DMS 273 (cell line): ENCODE results near the gene NEK8.

Source experiments
- DNase-seq: peaks from one replicate; lab custom pipeline; 2025; ENCODE audit not compliant: unreplicated experiment; lab: John Stamatoyannopoulos, UW

Gene NEK8

DNA sequence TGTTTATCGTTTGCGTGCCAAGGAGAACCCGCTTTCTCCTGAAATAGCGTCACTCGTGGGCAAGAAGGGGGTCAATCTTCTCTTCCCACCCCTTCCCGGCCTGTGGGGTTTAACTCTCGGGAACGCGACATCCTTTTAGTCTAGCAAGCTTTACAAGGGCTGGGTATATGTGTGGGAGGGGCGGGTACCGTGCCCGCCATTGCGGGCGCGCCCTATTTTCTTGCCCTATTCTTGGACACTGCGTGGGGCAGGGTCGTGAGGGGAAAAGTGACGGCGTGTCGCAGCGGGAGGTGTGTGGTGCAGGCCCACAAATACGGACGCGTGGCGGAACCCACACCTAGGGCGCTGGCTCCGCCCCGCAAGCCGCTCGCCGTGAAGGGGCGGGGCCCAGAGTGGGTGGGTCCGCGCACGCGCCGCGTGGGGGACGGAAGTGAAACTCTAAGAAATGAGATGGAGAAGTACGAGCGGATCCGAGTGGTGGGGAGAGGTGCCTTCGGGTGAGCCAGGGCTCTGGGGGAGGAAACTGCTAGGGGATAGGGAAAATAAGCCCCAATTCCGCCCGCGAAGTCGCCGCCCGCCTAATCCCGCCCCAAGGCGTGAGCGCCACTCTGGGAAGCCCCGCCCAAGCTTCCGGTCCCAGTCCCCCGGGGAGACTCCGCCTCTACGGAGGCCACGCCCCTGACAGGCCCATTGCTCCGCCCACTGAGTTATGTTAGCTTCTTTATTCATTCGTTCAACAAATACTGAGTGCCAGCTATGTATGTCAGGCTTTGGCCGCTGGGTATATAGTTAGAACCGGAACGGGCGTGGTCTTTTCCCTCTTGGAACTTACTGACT is at the start of gene NEK8:
Gene NEK8, plus strand, starts transcription at position 425 of the 837 bp plus-strand sequence. Its CDS starts 26 bp downstream, at position 451.
- DNase-seq = peak; percentile 98

GRCh38 chr17:28682655-28683054 is 45.9 kb upstream of the NEK8 start:
- no peak for DNase-seq

- peak; percentile 86 for DNase-seq
These were observed 43.6 kb upstream of the NEK8 start for GRCh38 chr17:28684963-28685362.

GRCh38 chr17:28685366-28685765 is 43.2 kb upstream of the NEK8 start:
- DNase-seq = no peak

DNA sequence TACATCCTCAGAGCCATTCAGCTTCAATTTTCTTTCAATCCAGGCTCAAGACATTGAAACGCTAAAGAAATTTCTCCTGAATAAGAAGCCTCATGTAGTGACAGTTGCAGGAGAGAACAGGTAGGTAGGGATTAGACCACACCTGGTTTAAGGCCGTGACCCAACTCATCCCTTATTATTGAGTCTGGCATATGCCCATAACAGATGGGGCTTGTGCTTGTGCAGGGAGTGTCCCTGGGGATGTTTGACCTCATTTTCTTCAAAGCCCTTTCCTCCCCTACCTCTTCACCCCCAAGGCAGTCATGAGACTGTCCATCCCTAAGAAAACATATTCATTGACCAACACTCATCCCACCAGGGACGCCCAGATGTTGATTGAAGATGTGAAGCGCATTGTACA is 42.3 kb upstream of the NEK8 start:
- DNase-seq = peak; percentile 60

DNA sequence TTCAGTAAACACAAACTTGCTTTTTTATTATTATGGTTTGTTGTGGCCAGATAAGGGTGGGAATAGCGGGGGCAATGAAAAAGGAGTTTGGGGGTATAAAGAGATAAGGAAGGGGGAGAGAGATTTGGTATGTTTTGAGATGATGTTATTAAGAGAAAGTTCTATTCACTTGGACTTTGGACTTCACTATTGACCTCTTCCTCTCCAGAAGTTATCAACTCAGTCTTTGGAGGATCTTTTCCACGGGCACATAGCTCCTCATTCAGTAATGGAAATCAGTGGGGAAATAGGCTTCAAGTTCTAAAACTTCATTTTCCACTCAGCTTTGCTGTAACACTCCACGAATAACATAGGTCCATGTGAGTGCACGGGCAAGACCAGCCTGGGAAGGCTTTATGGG is 40.1 kb upstream of the NEK8 start:
- DNase-seq = no peak

DNA sequence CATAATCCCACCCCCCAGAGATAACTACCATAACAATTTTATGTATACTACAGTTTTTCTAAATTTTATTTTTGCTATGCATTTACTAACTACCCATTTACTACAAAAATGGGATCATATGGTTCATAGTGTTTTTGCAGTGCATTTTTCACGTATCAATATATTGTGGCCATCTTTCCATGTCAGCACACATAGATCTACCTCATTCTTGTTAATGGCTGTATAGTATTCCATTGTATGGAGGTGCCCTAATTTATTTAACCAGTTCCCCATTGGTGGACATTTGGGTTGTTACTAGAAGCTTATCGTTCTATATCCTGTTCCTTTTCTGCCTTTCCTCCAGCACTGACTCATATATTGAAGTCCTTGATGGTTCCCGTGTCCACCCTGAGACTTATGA is 39.6 kb upstream of the NEK8 start:
- DNase-seq = no peak

DNA sequence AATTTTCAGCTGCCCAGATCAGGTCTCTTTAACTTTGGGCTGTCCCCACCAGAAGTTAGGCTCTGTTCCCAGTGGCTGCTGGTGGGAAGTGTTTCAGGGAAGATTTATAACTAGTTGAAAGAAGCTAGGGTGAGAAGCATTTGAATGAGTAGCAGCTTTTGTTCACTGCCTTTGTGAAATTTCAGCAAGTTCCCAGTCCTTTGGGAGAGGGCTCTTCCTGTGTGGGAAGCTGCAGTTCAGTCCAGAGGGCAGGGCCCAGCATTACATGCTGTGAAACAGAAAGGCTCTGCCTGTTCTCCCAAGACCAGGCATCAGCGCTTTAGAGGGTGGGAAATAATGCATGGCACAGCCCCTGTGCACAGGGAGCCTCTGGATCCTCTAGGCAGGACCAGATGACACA is 34.7 kb upstream of the NEK8 start:
- DNase-seq = no peak

DNA sequence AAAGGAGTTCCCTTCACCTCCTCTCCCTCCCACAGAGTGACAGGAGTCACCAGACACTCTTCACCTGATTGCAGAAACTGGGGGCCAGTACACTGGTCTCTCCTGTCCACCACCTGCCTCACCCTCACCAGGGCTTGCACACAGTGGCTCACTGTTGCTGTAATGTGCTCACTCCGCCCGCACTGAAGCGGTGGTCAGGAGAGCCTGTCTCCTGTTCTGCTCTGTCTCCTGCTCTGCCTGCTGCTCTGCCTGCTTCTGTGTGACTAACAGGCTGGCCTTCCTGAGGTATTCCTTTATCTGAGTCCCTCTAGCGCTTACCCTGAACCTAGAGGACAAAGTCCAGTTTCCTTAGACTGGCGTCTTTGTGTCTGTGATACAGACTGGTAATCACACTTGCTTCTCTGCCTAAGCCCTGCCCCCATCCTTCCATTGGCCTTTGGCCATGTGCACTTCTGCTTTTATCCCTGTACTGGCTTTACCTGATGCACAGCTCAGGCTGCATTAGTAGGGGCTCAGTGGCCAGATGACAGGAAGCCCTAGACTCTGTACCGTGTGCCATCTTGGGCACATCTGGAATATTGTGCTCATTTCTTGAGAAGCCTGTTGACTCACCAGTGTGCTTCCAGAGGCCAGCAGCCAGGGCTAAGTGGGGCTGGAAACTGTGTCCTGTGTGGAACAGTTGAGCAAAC is 30.2 kb upstream of the NEK8 start:
- DNase-seq = no peak

DNA sequence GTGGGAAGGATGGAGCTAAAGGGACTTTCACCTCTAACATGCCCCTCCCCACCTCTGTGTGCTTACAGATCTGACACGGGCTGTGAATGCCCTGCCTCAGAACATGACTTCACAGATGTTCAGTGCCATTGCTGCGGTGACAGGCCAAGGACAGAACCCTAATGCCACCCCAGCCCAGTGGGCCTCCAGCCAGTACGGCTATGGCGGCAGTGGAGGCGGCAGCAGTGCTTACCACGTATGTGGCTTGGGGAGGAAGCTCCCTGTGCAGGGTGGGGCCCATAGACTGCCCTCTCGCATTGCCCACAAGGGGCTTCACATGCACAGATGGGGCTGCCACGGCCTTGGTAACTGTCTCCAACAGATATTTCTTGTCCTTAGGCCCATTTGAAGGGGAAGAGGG is 28.3 kb upstream of the NEK8 start:
- no peak for DNase-seq

- DNase-seq = no peak
These were observed 27.6 kb upstream of the NEK8 start for GRCh38 chr17:28700830-28701492.

- peak; percentile 62 for DNase-seq
These were observed 26.4 kb upstream of the NEK8 start for GRCh38 chr17:28702026-28702751.

- no peak for DNase-seq
These were observed 25.8 kb upstream of the NEK8 start for GRCh38 chr17:28702752-28703150.

- no peak for DNase-seq
These were observed 24.9 kb upstream of the NEK8 start for GRCh38 chr17:28703552-28704218.

GRCh38 chr17:28704219-28704858 is 24.2 kb upstream of the NEK8 start:
- no peak for DNase-seq

GRCh38 chr17:28705074-28705659 is 23.4 kb upstream of the NEK8 start:
- DNase-seq = no peak

DNA sequence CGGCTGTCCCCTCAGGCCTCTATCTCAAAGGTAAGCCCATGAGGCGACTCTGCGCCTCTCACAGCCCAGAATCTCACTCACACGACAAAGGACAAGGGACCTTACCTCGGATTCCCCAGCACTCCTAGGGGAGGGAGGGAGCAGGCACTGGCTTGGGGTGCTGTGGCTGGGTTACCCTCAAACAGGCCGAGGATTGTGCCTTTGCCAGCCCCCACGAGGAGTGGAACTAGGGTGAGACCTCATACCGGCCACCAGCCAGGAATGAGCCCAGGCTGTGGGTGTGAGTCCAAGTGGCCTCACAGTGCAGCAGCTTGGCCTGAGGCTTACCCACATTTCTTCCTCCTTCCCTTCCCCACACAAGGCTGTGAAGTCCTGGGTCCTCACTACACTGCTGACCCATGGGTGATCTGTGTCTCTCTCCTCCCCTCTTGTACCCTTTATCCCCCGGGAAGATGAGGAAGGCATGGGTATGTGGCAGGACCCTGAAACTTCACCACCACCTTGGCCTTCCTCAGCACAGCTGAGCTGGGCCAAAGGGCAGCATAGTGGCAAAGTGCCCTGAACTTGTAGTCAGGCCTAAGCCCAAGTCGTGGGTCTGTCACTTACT is 22.8 kb upstream of the NEK8 start:
- no peak for DNase-seq

- no peak for DNase-seq
These were observed 21.9 kb upstream of the NEK8 start for GRCh38 chr17:28706471-28707338.

GRCh38 chr17:28707339-28707720 is 21.3 kb upstream of the NEK8 start:
- no peak for DNase-seq
